ENCODE data around the gene TEN1.

- TF ChIP-seq POLR2A (IDR thresholded peaks at IDR 0.05; ENCODE audit: low read length) (no peak), GATA1 (IDR thresholded peaks at IDR 0.05; ENCODE audit: low read depth, low read length) (no peak)
These were observed 53.7 kb downstream of the TEN1 start for GRCh38 chr17:76032780-76033108.
